Activated CD8-positive, alpha-beta memory T cell treated with anti-CD3 and anti-CD28 coated beads for 36 hours (primary cell): Measurements from ENCODE around the gene RPLP2. TPM values are rescaled to one million over a fixed set of nuclear protein-coding genes. Genes with fewer than 3 reads are reported as not detected.

Source experiments
- CTCF ChIA-PET: fragments of 350-600 bp; sonication (Branson Sonifier 250); formaldehyde crosslinking; loops from one replicate; lab custom pipeline; 2021; ENCODE audit warnings: antibody characterized with exemption; lab: Charles Lee
- POLR2A ChIA-PET: fragments of 350-600 bp; sonication (Branson Sonifier 250); formaldehyde crosslinking; loops from one replicate; lab custom pipeline; 2021; ENCODE audit warnings: antibody characterized with exemption; lab: Charles Lee
- total RNA-seq, 2 experiments: library from RNA; stranded (reverse); gene quantifications; one replicate each; pipeline ENCODE4 v1.2.3, GENCODE V29; 2021

RPLP2 gene
- total RNA-seq, 2 experiments from 2014 or later = 2,602 to 2,630 TPM

- ChIA-PET CTCF (interaction anchor here (1.6 kb wide), 1 partner anchor 11 kb away, joined by 5 read pairs; no protein-coding TSS in a partner anchor), POLR2A (interaction anchor here (0.7 kb wide), 1 partner anchor 8 kb away, joined by 5 read pairs; the partner anchor contains the start of gene PNPLA2)
Measured at GRCh38 chr11:827146-827896, 17.6 kb downstream of the RPLP2 start.

GRCh38 chr11:827897-828192 lies 18.1 kb downstream of the RPLP2 start, which contains the start of gene CRACR2B:
TSS of gene CRACR2B (plus strand) at chr11:827919. CDS start at chr11:828608, 689 bp downstream.
- POLR2A ChIA-PET = interaction anchor here (0.7 kb wide), 1 partner anchor 9 kb away, joined by 5 read pairs; the partner anchor contains the start of gene PNPLA2
- CTCF ChIA-PET = interaction anchor here (1.6 kb wide), 1 partner anchor 10 kb away, joined by 5 read pairs; no protein-coding TSS in a partner anchor

- ChIA-PET POLR2A (interaction anchor here (1.0 kb wide), 1 partner anchor 12 kb away, joined by 3 read pairs; no protein-coding TSS in a partner anchor), CTCF (interaction anchor here (0.7 to 1.8 kb wide), 3 partner anchors 10 to 30 kb away, joined by 3 to 7 read pairs (median 5); no protein-coding TSS in a partner anchor)
Measured at GRCh38 chr11:828506-829175, 18.9 kb downstream of the RPLP2 start.

- POLR2A ChIA-PET = interaction anchor here (1.0 to 1.7 kb wide), 2 partner anchors 10 to 11 kb away, joined by 3 to 9 read pairs; partner anchors contain the start of gene PNPLA2
- CTCF ChIA-PET = interaction anchor here (0.7 to 1.8 kb wide), 2 partner anchors 12 to 30 kb away, joined by 3 to 7 read pairs; no protein-coding TSS in a partner anchor
Measured at GRCh38 chr11:829176-829846, 19.5 kb downstream of the RPLP2 start.

GRCh38 chr11:829847-830294 lies 20.1 kb downstream of the RPLP2 start:
- ChIA-PET POLR2A (interaction anchor here (1.0 to 1.7 kb wide), 2 partner anchors 10 to 11 kb away, joined by 3 to 9 read pairs; partner anchors contain the start of gene PNPLA2), CTCF (interaction anchor here (0.6 to 1.8 kb wide), 2 partner anchors 11 to 33 kb away, joined by 3 to 7 read pairs; no protein-coding TSS in a partner anchor)

- ChIA-PET CTCF (interaction anchor here (0.6 to 2.3 kb wide), 5 partner anchors 10 to 221 kb away, joined by 3 to 7 read pairs (median 4); partner anchors contain the start of genes POLR2L and TSPAN4), POLR2A (interaction anchor here (1.5 to 1.7 kb wide), 3 partner anchors 10 to 22 kb away, joined by 4 to 9 read pairs (median 6); partner anchors contain the start of gene PNPLA2)
Measured at GRCh38 chr11:830295-831117, 20.7 kb downstream of the RPLP2 start.

- CTCF ChIA-PET = interaction anchor here (1.1 to 2.3 kb wide), 4 partner anchors 12 to 220 kb away, joined by 3 to 6 read pairs (median 4); partner anchors contain the start of genes POLR2L and TSPAN4
- POLR2A ChIA-PET = interaction anchor here (1.5 to 2.5 kb wide), 4 partner anchors 10 to 22 kb away, joined by 4 to 13 read pairs (median 8); partner anchors contain the start of gene PNPLA2
Measured at GRCh38 chr11:831118-831864, 21.5 kb downstream of the RPLP2 start.

GRCh38 chr11:831961-832528 lies 22.3 kb downstream of the RPLP2 start:
- CTCF ChIA-PET = interaction anchor here (1.0 to 2.3 kb wide), 5 partner anchors 9 to 219 kb away, joined by 3 to 6 read pairs (median 3); partner anchors contain the start of genes POLR2L and TSPAN4

GRCh38 chr11:832529-833113 lies 22.9 kb downstream of the RPLP2 start, which contains the start of gene CD151:
TSS of gene CD151 (plus strand) at chr11:832952. CDS start at chr11:836070, 3,118 bp downstream.
- ChIA-PET CTCF (interaction anchor here (1.0 to 2.3 kb wide), 3 partner anchors 8 to 34 kb away, joined by 3 to 6 read pairs (median 3); partner anchors contain the start of genes POLR2L and TSPAN4), POLR2A (interaction anchor here (0.6 to 2.5 kb wide), 3 partner anchors 13 to 77 kb away, joined by 3 to 13 read pairs (median 3); partner anchors contain the start of genes CHID1 and PNPLA2)

More at GRCh38 chr11:831961-832528, 22.3 kb downstream of the RPLP2 start:
- POLR2A ChIA-PET = interaction anchor here (0.6 to 2.5 kb wide), 4 partner anchors 9 to 78 kb away, joined by 3 to 13 read pairs (median 5); partner anchors contain the start of genes CHID1 and PNPLA2

- CTCF ChIA-PET = interaction anchor here (0.5 to 1.7 kb wide), 5 partner anchors 8 to 50 kb away, joined by 3 to 8 read pairs (median 3); no protein-coding TSS in a partner anchor
Measured at GRCh38 chr11:833114-833791, 23.5 kb downstream of the RPLP2 start.

GRCh38 chr11:833849-834311 lies 24.1 kb downstream of the RPLP2 start:
- POLR2A ChIA-PET = interaction anchor here (0.7 to 1.6 kb wide), 2 partner anchors 9 to 129 kb away, joined by 5 to 9 read pairs; partner anchors contain the start of gene TSPAN4
- CTCF ChIA-PET = interaction anchor here (0.5 to 1.7 kb wide), 4 partner anchors 9 to 50 kb away, joined by 3 to 8 read pairs (median 4); partner anchors contain the start of gene TSPAN4

More at GRCh38 chr11:833114-833791, 23.5 kb downstream of the RPLP2 start:
- POLR2A ChIA-PET = interaction anchor here (0.6 to 2.5 kb wide), 4 partner anchors 10 to 128 kb away, joined by 3 to 13 read pairs (median 7); partner anchors contain the start of genes PNPLA2 and TSPAN4

GRCh38 chr11:834371-835316 lies 24.9 kb downstream of the RPLP2 start:
- ChIA-PET POLR2A (interaction anchor here (1.6 kb wide), 1 partner anchor 8 kb away, joined by 5 read pairs; the partner anchor contains the start of gene TSPAN4), CTCF (interaction anchor here (1.0 to 1.7 kb wide), 4 partner anchors 8 to 25 kb away, joined by 3 to 8 read pairs (median 4); partner anchors contain the start of genes RPLP2 and TSPAN4)

GRCh38 chr11:836274-836673 lies 26.5 kb downstream of the RPLP2 start:
- CTCF ChIA-PET = interaction anchor here (0.5 kb wide), 1 partner anchor 202 kb away, joined by 3 read pairs; no protein-coding TSS in a partner anchor
- POLR2A ChIA-PET = interaction anchor here (0.6 kb wide), 1 partner anchor 204 kb away, joined by 3 read pairs; no protein-coding TSS in a partner anchor
